Suppressor macrophage (primary cell): ENCODE data around the gene PCDHGB5.
A peak's percentile ranks its signal among the peaks of the same experiment; 100 is the strongest.
"Not testable (repeated sequence)": the region's sequence is repeated elsewhere in the genome, so short reads cannot be mapped to it uniquely, and the experiment has no call there.

Experiments used
- DNase-seq, 4 experiments: peaks; one replicate each; pipeline ENCODE4 v3.0.0-alpha.2; 2020 to 2022

PCDHGB5 gene

GRCh38 chr5:141412854-141413539, 15.2 kb downstream of the PCDHGB5 start, which contains the start of gene PCDHGA10:
PCDHGA10 (plus strand) TSS chr5:141412987; CDS start chr5:141413176, 189 bp downstream.
- DNase-seq = peak; percentile 67 to 83 (median 77)

GRCh38 chr5:141413540-141414069, 15.9 kb downstream of the PCDHGB5 start:
- no peak for DNase-seq

GRCh38 chr5:141414548-141415274, 17.0 kb downstream of the PCDHGB5 start:
- not testable (repeated sequence) for DNase-seq

- DNase-seq = not testable (repeated sequence)
Observed at GRCh38 chr5:141415275-141415618, 17.5 kb downstream of the PCDHGB5 start.

- peak; percentile 83 to 93 (median 88) for DNase-seq
Observed at GRCh38 chr5:141417494-141418172, 19.9 kb downstream of the PCDHGB5 start, which contains the start of gene PCDHGB7. PCDHGB7 (plus strand) TSS chr5:141417677; CDS start chr5:141417860, 183 bp downstream.

- no peak for DNase-seq
Observed at GRCh38 chr5:141419074-141419880, 21.5 kb downstream of the PCDHGB5 start.

GRCh38 chr5:141420855-141421488, 23.2 kb downstream of the PCDHGB5 start, which contains the start of gene PCDHGA11:
PCDHGA11 (plus strand) TSS chr5:141421051; CDS start chr5:141421228, 177 bp downstream.
- DNase-seq = peak; percentile 79 to 87 (median 86)

GRCh38 chr5:141421489-141421855, 23.7 kb downstream of the PCDHGB5 start:
- DNase-seq = no peak

GRCh38 chr5:141422742-141423291, 25.1 kb downstream of the PCDHGB5 start:
- DNase-seq = no peak

- DNase-seq = no peak
Observed at GRCh38 chr5:141427783-141428426, 30.2 kb downstream of the PCDHGB5 start.

- peak; percentile 74 to 90 (median 86) for DNase-seq
Observed at GRCh38 chr5:141430332-141431113, 32.8 kb downstream of the PCDHGB5 start, which contains the start of gene PCDHGA12. PCDHGA12 (plus strand) TSS chr5:141430507; CDS start chr5:141430760, 253 bp downstream.

GRCh38 chr5:141431286-141431685, 33.5 kb downstream of the PCDHGB5 start:
- peak; percentile 5 to 45 (median 38) for DNase-seq

- DNase-seq = not testable (repeated sequence)
Observed at GRCh38 chr5:141432308-141432707, 34.6 kb downstream of the PCDHGB5 start.

- DNase-seq = not testable (repeated sequence)
Observed at GRCh38 chr5:141432726-141433125, 35.0 kb downstream of the PCDHGB5 start.

- no peak for DNase-seq
Observed at GRCh38 chr5:141434006-141434405, 36.3 kb downstream of the PCDHGB5 start.

- DNase-seq = no peak
Observed at GRCh38 chr5:141437221-141437620, 39.5 kb downstream of the PCDHGB5 start.

- no peak for DNase-seq
Observed at GRCh38 chr5:141439411-141440141, 41.8 kb downstream of the PCDHGB5 start.

- no peak for DNase-seq
Observed at GRCh38 chr5:141440341-141440740, 42.6 kb downstream of the PCDHGB5 start.
